Ishikawa (cell line): Measurements from ENCODE around the gene SCRT2.
A peak's percentile ranks its signal among the peaks of the same experiment; 100 is the strongest.

Experiments
- CEBPB ChIP-seq: IDR thresholded peaks from 2 replicates; pipeline ENCODE4 v1.6.1; 2012
- CREB1 ChIP-seq: IDR thresholded peaks from 2 replicates; pipeline ENCODE4 v1.6.1; 2012; ENCODE audit warnings: low read depth
- EP300 ChIP-seq: IDR thresholded peaks from 2 replicates; pipeline ENCODE4 v1.6.1; 2012; ENCODE audit warnings: borderline replicate concordance
- FOXM1 ChIP-seq: IDR thresholded peaks from 2 replicates; pipeline ENCODE4 v1.6.1; 2012; ENCODE audit warnings: low read depth, borderline replicate concordance
- MAX ChIP-seq: IDR thresholded peaks from 2 replicates; pipeline ENCODE4 v1.6.1; 2012
- NFIC ChIP-seq: IDR thresholded peaks from 2 replicates; pipeline ENCODE4 v1.6.1; 2012
- RAD21 ChIP-seq: IDR thresholded peaks from 2 replicates; pipeline ENCODE4 v1.6.1; 2012; ENCODE audit warnings: low read depth
- REST ChIP-seq: IDR thresholded peaks from 2 replicates; pipeline ENCODE4 v1.6.1; 2012; ENCODE audit warnings: low read depth, mild to moderate bottlenecking
- TAF1 ChIP-seq: IDR thresholded peaks from 2 replicates; pipeline ENCODE4 v1.6.1; 2012; ENCODE audit warnings: low read depth, mild to moderate bottlenecking
- TCF12 ChIP-seq: IDR thresholded peaks from 2 replicates; pipeline ENCODE4 v1.6.1; 2012; ENCODE audit warnings: low read depth
- TEAD4 ChIP-seq: IDR thresholded peaks from 2 replicates; pipeline ENCODE4 v1.6.1; 2012
- YY1 ChIP-seq: IDR thresholded peaks from 2 replicates; pipeline ENCODE4 v1.6.1; 2012; ENCODE audit warnings: low read depth
- ZBTB7A ChIP-seq: IDR thresholded peaks from 2 replicates; pipeline ENCODE4 v1.6.1; 2012; ENCODE audit warnings: low read depth
- TF ChIP-seq, protein P1 (sequence below): IDR thresholded peaks from 2 replicates; pipeline ENCODE4 v1.6.1; 2012

Gene SCRT2

DNA sequence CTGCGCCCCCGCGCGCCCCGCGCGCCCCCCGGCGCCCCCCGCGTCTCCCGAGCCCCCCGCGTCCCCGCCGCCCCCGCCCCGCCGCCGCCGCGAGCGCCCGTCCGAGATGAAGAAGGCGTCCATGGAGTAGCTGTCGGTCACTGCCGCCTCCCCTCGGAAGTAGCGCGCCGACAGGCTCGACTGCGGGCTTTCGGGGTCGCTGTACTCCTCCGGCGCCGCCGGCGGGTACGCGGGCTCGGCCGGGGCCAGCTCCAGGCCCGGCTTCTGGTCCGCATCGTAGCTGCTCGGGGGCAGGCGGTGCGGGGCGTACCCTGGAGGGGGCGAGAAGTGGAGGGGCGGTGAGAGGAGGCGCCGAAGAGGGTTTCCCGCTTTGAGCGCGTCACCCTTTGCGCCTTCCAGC, 11.5 kb downstream of the SCRT2 start:
- TF ChIP-seq MAX (no peak), YY1 (no peak)
- TF ChIP-seq, protein P1, sequence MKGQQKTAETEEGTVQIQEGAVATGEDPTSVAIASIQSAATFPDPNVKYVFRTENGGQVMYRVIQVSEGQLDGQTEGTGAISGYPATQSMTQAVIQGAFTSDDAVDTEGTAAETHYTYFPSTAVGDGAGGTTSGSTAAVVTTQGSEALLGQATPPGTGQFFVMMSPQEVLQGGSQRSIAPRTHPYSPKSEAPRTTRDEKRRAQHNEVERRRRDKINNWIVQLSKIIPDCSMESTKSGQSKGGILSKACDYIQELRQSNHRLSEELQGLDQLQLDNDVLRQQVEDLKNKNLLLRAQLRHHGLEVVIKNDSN: no peak

GRCh38 chr20:663315-664090, 12.1 kb downstream of the SCRT2 start:
- TF ChIP-seq CREB1 (no peak), FOXM1 (no peak)

- no peak for TF ChIP-seq TCF12
- no peak for TF ChIP-seq FOXM1
- TF ChIP-seq CEBPB: no peak
- no peak for TF ChIP-seq ZBTB7A
- TF ChIP-seq, protein P1: no peak
- no peak for TF ChIP-seq MAX
- no peak for TF ChIP-seq EP300
- TF ChIP-seq YY1: no peak
Measured at GRCh38 chr20:662277-663192, 13.1 kb downstream of the SCRT2 start.

- TF ChIP-seq FOXM1 (no peak), TAF1 (no peak), TEAD4 (no peak), NFIC (no peak), TCF12 (no peak), MAX (no peak)
Measured at GRCh38 chr20:661474-662270, 13.9 kb downstream of the SCRT2 start.

GRCh38 chr20:658731-659291, 16.8 kb downstream of the SCRT2 start:
- TF ChIP-seq, protein P1: peak; percentile 63
- TF ChIP-seq YY1 (no peak), REST (no peak), RAD21 (no peak), TEAD4 (no peak), ZBTB7A (no peak), EP300 (no peak)

DNA sequence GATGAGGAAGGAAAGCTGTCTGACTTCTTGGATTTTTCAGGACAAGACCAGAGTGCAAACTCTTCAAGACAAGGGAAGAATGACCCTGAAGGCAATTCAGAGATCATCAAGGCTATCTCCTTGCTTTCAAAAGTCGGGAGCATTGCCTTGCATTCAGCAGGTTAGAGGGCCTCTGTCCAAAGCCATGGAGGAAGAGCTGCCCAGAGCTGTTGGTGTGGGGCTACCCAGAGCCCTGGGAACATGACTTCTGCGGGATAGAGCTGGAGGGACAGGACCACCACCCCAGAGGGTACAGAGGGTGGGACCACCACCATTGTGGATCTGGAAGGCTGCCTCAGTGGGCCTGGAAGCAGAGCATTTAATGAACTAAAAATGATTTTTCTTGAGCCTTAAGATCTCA, 17.4 kb downstream of the SCRT2 start:
- TF ChIP-seq, protein P1: no peak
- TF ChIP-seq EP300: no peak
- no peak for TF ChIP-seq RAD21
- no peak for TF ChIP-seq TCF12
- TF ChIP-seq YY1: no peak
- TF ChIP-seq CEBPB: no peak
